Caki2 (cell line): ENCODE results near the gene MYH7B. TPM values are rescaled to one million over a fixed set of nuclear protein-coding genes. Genes with fewer than 3 reads are reported as not detected.

Source experiments
- DNase-seq: peaks from one replicate; pipeline ENCODE4 v3.0.0-alpha.2; 2015; ENCODE audit warnings: low read depth
- in situ Hi-C: cut with HindIII; loops from 2 replicates; pipeline ENCODE4 v1.10.0; 2016; ENCODE audit warnings: low sequenced_read_pairs, low pct_unique_long_range_greater_than_20kb, mixed read lengths
- total RNA-seq: library from RNA; depleted of rRNA; stranded (reverse); fragments of >200 nt; shearing (Covaris generic); gene quantifications from 2 replicates; pipeline ENCODE4 v1.2.3, GENCODE V29; 2014; ENCODE audit warnings: low replicate concordance

The MYH7B gene
- total RNA-seq, 1 experiment from 2014 or later: 0.03 TPM

GRCh38 chr20:34985461-34986310 is 30.0 kb downstream of the MYH7B start:
- DNase-seq: no peak
- in situ Hi-C loops: no loop called here

GRCh38 chr20:34986311-34987287 is 30.9 kb downstream of the MYH7B start:
- DNase-seq: no peak
- in situ Hi-C loops: no loop called here

- in situ Hi-C loops: no loop called here
- no peak for DNase-seq
These were observed 31.9 kb downstream of the MYH7B start for GRCh38 chr20:34987288-34988190.

GRCh38 chr20:34988191-34988540 is 32.5 kb downstream of the MYH7B start:
- DNase-seq: no peak
- in situ Hi-C loops: no loop called here

GRCh38 chr20:34989118-34989517 is 33.5 kb downstream of the MYH7B start:
- in situ Hi-C loops: no loop called here

GRCh38 chr20:34989670-34990069 is 34.0 kb downstream of the MYH7B start:
- DNase-seq: no peak
- in situ Hi-C loops: no loop called here

More at GRCh38 chr20:34989118-34989517, 33.5 kb downstream of the MYH7B start:
- DNase-seq: no peak

- DNase-seq: no peak
- in situ Hi-C loops: no loop called here
These were observed 34.6 kb downstream of the MYH7B start for GRCh38 chr20:34990231-34990630.

- DNase-seq: no peak
- in situ Hi-C loops: no loop called here
These were observed 35.1 kb downstream of the MYH7B start for GRCh38 chr20:34990661-34991214.

GRCh38 chr20:34992751-34993417 is 37.2 kb downstream of the MYH7B start:
- in situ Hi-C loops: no loop called here
- DNase-seq: no peak

- in situ Hi-C loops: no loop called here
These were observed 38.4 kb downstream of the MYH7B start for GRCh38 chr20:34993941-34994508.

GRCh38 chr20:34994509-34995131 is 39.0 kb downstream of the MYH7B start:
- no peak for DNase-seq
- in situ Hi-C loops: no loop called here

More at GRCh38 chr20:34993941-34994508, 38.4 kb downstream of the MYH7B start:
- no peak for DNase-seq

GRCh38 chr20:34995192-34995591 is 39.5 kb downstream of the MYH7B start:
- in situ Hi-C loops: no loop called here
- no peak for DNase-seq

- no peak for DNase-seq
- in situ Hi-C loops: no loop called here
These were observed 40.0 kb downstream of the MYH7B start for GRCh38 chr20:34995696-34996095.

- in situ Hi-C loops: no loop called here
- DNase-seq: no peak
These were observed 40.8 kb downstream of the MYH7B start for GRCh38 chr20:34996243-34997028.

GRCh38 chr20:34997131-34997561 is 41.5 kb downstream of the MYH7B start:
- in situ Hi-C loops: no loop called here

GRCh38 chr20:34997774-34998173 is 42.1 kb downstream of the MYH7B start:
- in situ Hi-C loops: no loop called here
- DNase-seq: no peak

More at GRCh38 chr20:34997131-34997561, 41.5 kb downstream of the MYH7B start:
- no peak for DNase-seq
